Right ventricle myocardium superior (tissue), 1 donor: Measurements from ENCODE around the gene IL9. TPM values are rescaled to one million over a fixed set of nuclear protein-coding genes. Genes with fewer than 3 reads are reported as not detected.
"Not testable (repeated sequence)": the region's sequence is repeated elsewhere in the genome, so short reads cannot be mapped to it uniquely, and the experiment has no call there.

Source experiments
- ATAC-seq: fragments of 200-7000 bp; cut with Tn5 transposase; one replicate; pipeline ENCODE4 v1.9.1; 2020; ENCODE audit warnings: mild to moderate bottlenecking; ENCODE audit not compliant: poor library complexity
- DNase-seq: peaks from one replicate; pipeline ENCODE4 v3.0.0-alpha.2; 2020
- intact Hi-C: fragments of 100-400 bp; cut with DNase I; formaldehyde crosslinking; loops from one replicate; pipeline ENCODE4 v1.11.2; 2022
- total RNA-seq: library from RNA; stranded (reverse); fragmentation: NEBNext Ultra II Directional; extraction: Animal tissue kit (Norgen Biotek cat#: 25700); gene quantifications from one replicate; pipeline ENCODE4 v1.2.1, GENCODE V29; 2021
- donor health status: DM: no; HTN: yes; CAD: no; lungs with severe emphysema.

IL9 gene
- total RNA-seq, 1 donor from 2014 or later, result not detected

- intact Hi-C loops, result no loop called here
- no peak for ATAC-seq
- DNase-seq, result no peak
Observed at GRCh38 chr5:135876146-135876545, 19.5 kb downstream of the IL9 start.

GRCh38 chr5:135875567-135875966, 20.1 kb downstream of the IL9 start:
- ATAC-seq, result no peak
- no peak for DNase-seq
- intact Hi-C loops, result no loop called here

DNA sequence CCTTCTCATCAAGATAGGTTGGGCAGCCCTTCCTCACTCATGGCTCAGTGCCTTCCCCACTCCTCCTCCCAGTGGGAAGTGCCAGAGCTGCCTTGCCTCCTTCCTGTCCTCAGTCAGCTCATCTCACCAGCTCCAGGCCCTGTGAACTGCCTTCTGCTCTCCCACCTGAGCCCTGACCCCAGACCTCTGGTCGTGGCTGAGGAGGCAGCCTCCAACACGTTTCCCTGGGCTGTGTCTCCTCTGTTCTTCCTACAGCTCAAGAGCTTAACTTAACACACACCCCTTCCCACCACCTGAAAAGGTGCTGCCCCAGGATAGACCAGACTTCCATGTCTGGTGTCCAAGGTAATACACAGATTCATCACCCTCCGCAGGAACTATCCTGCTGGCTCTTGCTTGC, 21.2 kb downstream of the IL9 start:
- DNase-seq, result no peak
- intact Hi-C loops, result no loop called here
- ATAC-seq, result no peak

DNA sequence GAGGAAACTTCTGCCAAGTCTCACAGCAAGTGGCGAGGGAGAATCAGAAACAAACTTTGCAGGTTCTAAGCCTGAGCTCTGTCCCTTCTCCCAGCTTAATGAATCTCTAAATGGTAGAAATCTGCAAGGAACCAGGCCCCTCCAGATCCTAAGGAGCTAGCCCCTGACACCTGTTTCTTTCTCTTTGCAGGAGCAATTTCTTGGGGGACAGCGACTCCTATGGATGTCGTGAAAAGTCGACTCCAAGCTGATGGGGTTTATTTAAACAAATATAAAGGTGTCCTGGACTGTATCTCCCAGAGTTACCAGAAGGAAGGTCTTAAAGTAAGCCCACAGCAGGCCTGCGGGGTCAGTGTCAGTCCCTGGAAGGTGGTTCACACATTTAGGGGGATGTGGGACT, 21.8 kb downstream of the IL9 start:
- intact Hi-C loops, result no loop called here
- DNase-seq, result no peak
- ATAC-seq, result no peak

DNA sequence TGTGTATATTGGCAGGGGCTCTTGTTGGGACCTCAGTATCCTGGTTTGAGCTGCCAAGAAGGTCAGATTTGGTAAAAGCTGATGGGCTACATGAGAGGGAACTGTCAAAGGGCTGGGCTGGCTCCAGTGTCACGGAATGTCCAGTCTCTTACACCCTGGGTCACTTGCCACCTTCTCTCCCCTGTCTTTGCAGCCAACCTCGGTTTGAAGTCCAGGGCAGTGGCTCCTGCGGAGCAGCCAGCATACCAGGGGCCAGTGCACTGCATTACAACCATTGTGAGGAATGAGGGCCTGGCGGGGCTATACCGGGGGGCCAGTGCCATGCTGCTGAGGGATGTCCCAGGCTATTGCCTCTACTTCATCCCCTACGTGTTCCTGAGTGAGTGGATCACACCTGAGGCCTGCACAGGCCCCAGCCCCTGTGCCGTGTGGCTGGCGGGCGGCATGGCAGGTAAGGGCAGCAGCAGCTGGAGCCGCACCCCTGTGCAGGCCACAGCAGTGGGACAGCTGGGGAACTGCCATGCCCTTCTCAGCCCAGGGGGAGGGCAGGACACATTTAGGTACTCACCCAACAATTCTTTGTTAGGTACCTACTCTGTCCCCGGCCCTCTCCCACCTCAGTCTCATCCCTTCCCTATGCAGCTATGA, 24.2 kb downstream of the IL9 start:
- no peak for ATAC-seq
- intact Hi-C loops, result no loop called here
- no peak for DNase-seq

- intact Hi-C loops, result no loop called here
- DNase-seq, result no peak
- no peak for ATAC-seq
Observed at GRCh38 chr5:135869935-135870334, 25.7 kb downstream of the IL9 start.

DNA sequence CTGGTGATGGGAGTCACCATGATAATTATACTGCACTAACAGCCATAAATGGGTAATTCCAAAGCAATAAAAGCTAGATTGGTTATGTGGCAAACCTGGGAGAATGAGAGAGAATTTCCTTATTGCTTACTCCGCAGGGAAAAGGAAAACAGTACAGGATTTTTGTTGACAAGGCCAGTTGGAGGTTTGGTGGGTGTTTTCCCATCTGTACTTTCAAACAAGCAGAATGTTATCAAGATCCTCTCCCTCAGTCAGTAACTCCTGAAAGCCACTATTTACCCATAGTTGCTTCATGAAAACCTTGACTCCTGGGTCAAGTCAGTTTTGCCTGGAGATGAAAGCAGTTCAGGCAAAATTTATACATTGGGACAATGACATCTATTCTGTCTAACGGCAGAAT, 26.4 kb downstream of the IL9 start:
- ATAC-seq (no peak), DNase-seq (no peak)
- intact Hi-C loops, result no loop called here

DNA sequence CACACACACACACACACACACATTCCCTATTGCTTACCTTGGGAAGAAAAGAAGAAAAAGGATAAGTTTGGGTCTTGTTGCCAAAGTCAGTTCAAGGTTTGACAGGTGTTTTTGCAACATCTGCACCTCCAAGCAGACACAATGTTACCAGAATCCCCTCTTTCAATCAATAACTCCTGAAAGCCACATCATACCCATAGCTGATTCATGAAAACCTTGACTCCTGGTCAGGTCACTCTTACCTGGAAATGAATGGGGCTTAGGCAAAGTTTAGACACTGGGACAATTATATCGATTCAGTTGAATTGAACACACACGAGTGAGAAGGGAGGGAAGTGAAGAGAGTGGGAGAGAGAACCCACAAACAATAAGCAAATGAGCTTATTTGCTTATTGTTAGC, 27.0 kb downstream of the IL9 start:
- DNase-seq, result no peak
- no peak for ATAC-seq
- intact Hi-C loops, result no loop called here

DNA sequence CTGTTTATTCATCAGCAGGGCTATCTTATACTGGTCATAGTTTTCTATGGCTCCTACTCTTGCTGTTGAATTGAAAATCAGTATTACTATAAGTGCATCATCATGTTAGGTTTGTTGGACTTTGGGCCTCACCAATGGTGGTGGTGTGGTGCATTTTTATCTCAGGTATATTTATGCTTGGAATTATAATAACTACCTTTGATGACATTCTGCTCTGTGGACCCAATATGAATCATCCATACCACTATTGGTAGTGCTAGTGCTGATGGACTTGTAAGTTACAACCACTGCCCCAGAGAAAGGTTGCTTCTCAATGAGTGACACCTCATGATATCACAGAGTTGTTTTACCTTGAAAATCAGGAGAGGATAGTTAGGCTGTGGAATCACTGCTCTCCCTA, 28.0 kb downstream of the IL9 start:
- intact Hi-C loops, result no loop called here
- DNase-seq (no peak), ATAC-seq (no peak)

DNA sequence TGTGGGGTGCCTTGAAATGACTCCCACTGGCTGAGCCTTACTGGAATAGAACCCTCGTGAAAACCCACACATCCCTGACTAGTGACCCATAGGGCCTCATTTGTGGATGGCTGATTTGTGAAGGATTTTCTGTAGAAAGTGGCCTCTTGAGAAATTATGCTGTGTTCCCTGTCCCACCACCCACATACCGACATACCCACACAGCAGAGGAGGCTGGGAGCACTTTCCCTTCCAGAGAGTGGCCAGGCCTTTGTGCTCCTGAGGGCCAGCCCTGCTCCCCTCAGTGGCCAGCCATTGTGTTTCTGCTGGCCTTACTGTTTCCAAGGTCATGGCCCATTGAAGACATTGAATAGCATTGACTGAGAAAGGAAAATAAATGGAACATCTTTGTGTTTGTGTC, 29.6 kb downstream of the IL9 start:
- ATAC-seq, result no peak
- intact Hi-C loops, result no loop called here
- no peak for DNase-seq

GRCh38 chr5:135864503-135865435, 30.9 kb downstream of the IL9 start:
- ATAC-seq (peak; percentile 86), DNase-seq (peak; percentile 55)
- intact Hi-C loops, result no loop called here

DNA sequence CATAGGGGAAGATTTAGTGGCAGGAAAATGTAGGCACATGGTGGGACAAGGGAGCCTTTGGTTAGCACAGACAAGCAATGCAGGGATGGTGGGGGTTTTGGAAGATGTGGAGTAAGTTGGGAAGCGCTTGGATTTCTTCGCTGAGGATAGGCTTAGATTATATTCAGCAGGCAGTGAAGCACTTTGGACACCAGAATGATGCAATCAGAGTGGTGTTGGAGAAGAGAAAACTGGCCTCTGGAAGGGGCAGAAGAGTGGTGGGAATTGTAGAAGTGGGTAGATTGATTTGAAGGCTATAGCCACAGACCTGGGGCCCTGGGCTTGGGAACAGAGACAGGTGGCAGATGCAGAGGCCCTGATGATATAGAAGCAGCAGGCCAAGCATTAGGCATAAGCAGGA, 32.9 kb downstream of the IL9 start:
- intact Hi-C loops, result no loop called here
- ATAC-seq (no peak), DNase-seq (no peak)

DNA sequence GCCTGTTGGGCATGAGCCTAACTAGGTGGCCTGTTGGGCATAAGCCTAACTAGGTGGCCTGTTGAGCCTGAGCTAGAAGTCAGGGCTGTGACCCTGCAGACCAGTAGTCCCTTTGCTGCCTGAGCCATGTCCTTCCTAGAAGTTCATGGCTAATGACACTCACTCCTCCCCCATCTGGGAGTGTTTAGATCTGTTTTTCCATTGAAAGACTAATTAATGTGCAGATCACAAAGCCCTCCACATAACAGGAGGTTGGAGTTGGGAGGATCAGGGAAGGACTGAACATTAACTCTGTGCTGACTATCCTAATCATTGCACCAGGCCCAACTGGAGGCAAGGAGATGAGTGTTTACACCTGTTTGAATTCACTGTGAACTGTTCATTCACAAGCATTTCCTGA, 33.6 kb downstream of the IL9 start:
- no peak for DNase-seq
- intact Hi-C loops, result no loop called here
- peak; percentile 16 for ATAC-seq

- ATAC-seq (peak; percentile 44), DNase-seq (no peak)
- intact Hi-C loops, result no loop called here
Observed at GRCh38 chr5:135861641-135862040, 34.0 kb downstream of the IL9 start.

DNA sequence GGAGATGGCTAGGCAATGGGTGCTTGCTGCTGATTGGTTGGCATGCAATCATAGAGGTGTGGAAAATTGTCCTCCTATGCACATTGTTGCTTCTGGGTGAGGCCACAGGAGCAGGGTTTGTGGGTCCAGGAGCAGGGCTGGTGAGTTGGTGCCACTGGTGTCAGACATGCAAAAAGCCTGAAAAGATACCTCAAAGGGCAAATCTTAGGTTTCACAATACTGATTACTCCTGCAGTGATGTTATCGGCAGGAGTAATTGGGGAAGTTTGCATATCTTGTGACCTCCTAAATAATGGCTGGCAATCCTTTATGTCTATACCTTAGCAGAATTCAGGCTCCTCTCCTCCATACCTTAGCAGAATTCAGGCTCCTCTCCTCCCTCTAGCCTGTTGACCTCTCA, 36.0 kb downstream of the IL9 start:
- ATAC-seq, result no peak
- no peak for DNase-seq
- intact Hi-C loops, result no loop called here

DNA sequence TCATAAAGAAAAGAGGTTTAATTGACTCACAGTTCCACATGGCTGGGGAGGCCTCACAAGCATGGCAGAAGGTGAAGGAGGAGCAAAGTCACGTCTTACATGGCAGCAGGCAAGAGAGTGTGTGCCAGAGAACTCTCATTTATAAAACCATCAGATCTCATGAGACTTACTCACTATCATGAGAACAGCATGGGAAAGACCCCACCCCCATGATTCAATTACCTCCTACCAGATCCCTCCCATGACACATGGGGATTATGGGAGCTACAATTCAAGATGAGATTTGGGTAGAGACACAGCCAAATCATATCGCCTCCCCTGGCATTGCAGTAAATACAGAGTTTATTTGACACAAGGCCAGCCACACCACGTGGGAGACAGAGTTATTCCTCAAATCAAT, 36.5 kb downstream of the IL9 start:
- ATAC-seq, intact Hi-C loops, DNase-seq: not testable (repeated sequence)

GRCh38 chr5:135857630-135858311, 37.9 kb downstream of the IL9 start:
- DNase-seq (no peak), ATAC-seq (no peak)
- intact Hi-C loops, result no loop called here

GRCh38 chr5:135851915-135852845, 43.5 kb downstream of the IL9 start:
- intact Hi-C loops, result no loop called here
- DNase-seq, result no peak
- ATAC-seq, result no peak
